ENCODE measurements around the gene UST. TPM values are rescaled to one million over a fixed set of nuclear protein-coding genes. Genes with fewer than 3 reads are reported as not detected.

UST gene
- total RNA-seq, 1 experiment from 2014 or later = 32.1 TPM

DNA sequence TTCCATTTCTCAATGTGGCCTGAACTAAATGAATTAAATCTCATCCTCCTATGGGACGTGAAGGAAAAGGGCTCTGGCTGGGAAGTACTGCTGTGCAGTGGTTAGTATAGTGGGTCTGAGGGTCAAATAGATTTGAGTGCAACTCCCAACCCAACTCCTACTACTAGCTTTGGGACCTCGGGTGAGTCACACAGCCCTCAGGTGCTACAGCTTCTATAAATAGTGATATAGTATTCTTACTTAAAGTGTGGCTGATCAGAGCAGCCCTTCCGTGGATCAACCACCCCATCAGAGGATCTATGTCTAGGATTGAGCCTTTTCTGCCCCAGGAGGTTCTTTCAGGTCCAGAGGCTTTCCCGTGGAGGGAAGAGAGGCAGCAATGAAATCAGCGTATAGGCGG lies 904 bp upstream of the UST start:
- ATAC-seq (no peak), DNase-seq (ENCODE audit: low spot score) (no peak)
- no peak for TF ChIP-seq NR3C1 (CRISPR knock-in tag; conservative IDR thresholded peaks at IDR 0.05; ENCODE audit: low read depth)
- TF ChIP-seq IRF2 (CRISPR knock-in tag; IDR thresholded peaks at IDR 0.05; ENCODE audit: borderline replicate concordance, low read depth) = no peak
- TF ChIP-seq FOXP1 (CRISPR knock-in tag; IDR thresholded peaks at IDR 0.05; ENCODE audit: borderline replicate concordance) = no peak
- TF ChIP-seq ZNF423 (CRISPR knock-in tag; IDR thresholded peaks at IDR 0.05) = no peak
- TF ChIP-seq ZNF121 (CRISPR knock-in tag; IDR thresholded peaks at IDR 0.05) = no peak
- TF ChIP-seq SMAD3 (CRISPR knock-in tag; IDR thresholded peaks at IDR 0.05; ENCODE audit: borderline replicate concordance) = no peak
- TF ChIP-seq, protein P1, sequence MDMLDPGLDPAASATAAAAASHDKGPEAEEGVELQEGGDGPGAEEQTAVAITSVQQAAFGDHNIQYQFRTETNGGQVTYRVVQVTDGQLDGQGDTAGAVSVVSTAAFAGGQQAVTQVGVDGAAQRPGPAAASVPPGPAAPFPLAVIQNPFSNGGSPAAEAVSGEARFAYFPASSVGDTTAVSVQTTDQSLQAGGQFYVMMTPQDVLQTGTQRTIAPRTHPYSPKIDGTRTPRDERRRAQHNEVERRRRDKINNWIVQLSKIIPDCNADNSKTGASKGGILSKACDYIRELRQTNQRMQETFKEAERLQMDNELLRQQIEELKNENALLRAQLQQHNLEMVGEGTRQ (CRISPR knock-in tag; IDR thresholded peaks at IDR 0.05) = no peak
- TF ChIP-seq, protein P2, sequence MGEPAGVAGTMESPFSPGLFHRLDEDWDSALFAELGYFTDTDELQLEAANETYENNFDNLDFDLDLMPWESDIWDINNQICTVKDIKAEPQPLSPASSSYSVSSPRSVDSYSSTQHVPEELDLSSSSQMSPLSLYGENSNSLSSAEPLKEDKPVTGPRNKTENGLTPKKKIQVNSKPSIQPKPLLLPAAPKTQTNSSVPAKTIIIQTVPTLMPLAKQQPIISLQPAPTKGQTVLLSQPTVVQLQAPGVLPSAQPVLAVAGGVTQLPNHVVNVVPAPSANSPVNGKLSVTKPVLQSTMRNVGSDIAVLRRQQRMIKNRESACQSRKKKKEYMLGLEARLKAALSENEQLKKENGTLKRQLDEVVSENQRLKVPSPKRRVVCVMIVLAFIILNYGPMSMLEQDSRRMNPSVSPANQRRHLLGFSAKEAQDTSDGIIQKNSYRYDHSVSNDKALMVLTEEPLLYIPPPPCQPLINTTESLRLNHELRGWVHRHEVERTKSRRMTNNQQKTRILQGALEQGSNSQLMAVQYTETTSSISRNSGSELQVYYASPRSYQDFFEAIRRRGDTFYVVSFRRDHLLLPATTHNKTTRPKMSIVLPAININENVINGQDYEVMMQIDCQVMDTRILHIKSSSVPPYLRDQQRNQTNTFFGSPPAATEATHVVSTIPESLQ (CRISPR knock-in tag; IDR thresholded peaks at IDR 0.05) = no peak
- TF ChIP-seq ATF1 (CRISPR knock-in tag; IDR thresholded peaks at IDR 0.05) = no peak
- TF ChIP-seq, protein P3, sequence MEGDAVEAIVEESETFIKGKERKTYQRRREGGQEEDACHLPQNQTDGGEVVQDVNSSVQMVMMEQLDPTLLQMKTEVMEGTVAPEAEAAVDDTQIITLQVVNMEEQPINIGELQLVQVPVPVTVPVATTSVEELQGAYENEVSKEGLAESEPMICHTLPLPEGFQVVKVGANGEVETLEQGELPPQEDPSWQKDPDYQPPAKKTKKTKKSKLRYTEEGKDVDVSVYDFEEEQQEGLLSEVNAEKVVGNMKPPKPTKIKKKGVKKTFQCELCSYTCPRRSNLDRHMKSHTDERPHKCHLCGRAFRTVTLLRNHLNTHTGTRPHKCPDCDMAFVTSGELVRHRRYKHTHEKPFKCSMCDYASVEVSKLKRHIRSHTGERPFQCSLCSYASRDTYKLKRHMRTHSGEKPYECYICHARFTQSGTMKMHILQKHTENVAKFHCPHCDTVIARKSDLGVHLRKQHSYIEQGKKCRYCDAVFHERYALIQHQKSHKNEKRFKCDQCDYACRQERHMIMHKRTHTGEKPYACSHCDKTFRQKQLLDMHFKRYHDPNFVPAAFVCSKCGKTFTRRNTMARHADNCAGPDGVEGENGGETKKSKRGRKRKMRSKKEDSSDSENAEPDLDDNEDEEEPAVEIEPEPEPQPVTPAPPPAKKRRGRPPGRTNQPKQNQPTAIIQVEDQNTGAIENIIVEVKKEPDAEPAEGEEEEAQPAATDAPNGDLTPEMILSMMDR (IDR thresholded peaks at IDR 0.05) = no peak
- TF ChIP-seq ZNF263 (CRISPR knock-in tag; IDR thresholded peaks at IDR 0.05; ENCODE audit: low read depth) = no peak
- TF ChIP-seq, protein P4, sequence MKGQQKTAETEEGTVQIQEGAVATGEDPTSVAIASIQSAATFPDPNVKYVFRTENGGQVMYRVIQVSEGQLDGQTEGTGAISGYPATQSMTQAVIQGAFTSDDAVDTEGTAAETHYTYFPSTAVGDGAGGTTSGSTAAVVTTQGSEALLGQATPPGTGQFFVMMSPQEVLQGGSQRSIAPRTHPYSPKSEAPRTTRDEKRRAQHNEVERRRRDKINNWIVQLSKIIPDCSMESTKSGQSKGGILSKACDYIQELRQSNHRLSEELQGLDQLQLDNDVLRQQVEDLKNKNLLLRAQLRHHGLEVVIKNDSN (CRISPR knock-in tag; IDR thresholded peaks at IDR 0.05) = no peak
- no peak for TF ChIP-seq FOXJ3 (CRISPR knock-in tag; IDR thresholded peaks at IDR 0.05; ENCODE audit: borderline replicate concordance)
- TF ChIP-seq SP1 (CRISPR knock-in tag; conservative IDR thresholded peaks at IDR 0.05) = no peak
- TF ChIP-seq, protein P5, sequence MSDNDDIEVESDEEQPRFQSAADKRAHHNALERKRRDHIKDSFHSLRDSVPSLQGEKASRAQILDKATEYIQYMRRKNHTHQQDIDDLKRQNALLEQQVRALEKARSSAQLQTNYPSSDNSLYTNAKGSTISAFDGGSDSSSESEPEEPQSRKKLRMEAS (CRISPR knock-in tag; IDR thresholded peaks at IDR 0.05) = no peak
- no peak for TF ChIP-seq NFATC4 (CRISPR knock-in tag; IDR thresholded peaks at IDR 0.05)
- TF ChIP-seq ZNF396 (CRISPR knock-in tag; IDR thresholded peaks at IDR 0.05; ENCODE audit: borderline replicate concordance) = no peak
- TF ChIP-seq, protein P6, sequence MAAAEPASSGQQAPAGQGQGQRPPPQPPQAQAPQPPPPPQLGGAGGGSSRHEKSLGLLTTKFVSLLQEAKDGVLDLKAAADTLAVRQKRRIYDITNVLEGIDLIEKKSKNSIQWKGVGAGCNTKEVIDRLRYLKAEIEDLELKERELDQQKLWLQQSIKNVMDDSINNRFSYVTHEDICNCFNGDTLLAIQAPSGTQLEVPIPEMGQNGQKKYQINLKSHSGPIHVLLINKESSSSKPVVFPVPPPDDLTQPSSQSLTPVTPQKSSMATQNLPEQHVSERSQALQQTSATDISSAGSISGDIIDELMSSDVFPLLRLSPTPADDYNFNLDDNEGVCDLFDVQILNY (CRISPR knock-in tag; IDR thresholded peaks at IDR 0.05) = no peak
- no peak for TF ChIP-seq MXD4 (CRISPR knock-in tag; IDR thresholded peaks at IDR 0.05; ENCODE audit: borderline replicate concordance)
- H3K4me3 Mint-ChIP-seq = peak overlapping the region; percentile 84
- CTCF ChIA-PET = interaction anchor here (1.0 to 1.9 kb wide), 2 partner anchors 168 to 186 kb away, joined by 4 to 7 read pairs; no protein-coding TSS in a partner anchor
- H3K9me3 Mint-ChIP-seq = no peaks in the 10 kb centered on the region
- H3K27me3 Mint-ChIP-seq (ENCODE audit: low read depth) = peaks cover 2% of the 10 kb centered on the region
- H3K27ac Mint-ChIP-seq = peak overlapping the region; percentile 93
- POLR2A ChIA-PET = no interaction called here
- H3K36me3 Mint-ChIP-seq = peaks cover 9% of the 10 kb centered on the region; the same call in 1 of the 2 replicates
- H3K4me1 Mint-ChIP-seq = peaks cover 52% of the 10 kb centered on the region

DNA sequence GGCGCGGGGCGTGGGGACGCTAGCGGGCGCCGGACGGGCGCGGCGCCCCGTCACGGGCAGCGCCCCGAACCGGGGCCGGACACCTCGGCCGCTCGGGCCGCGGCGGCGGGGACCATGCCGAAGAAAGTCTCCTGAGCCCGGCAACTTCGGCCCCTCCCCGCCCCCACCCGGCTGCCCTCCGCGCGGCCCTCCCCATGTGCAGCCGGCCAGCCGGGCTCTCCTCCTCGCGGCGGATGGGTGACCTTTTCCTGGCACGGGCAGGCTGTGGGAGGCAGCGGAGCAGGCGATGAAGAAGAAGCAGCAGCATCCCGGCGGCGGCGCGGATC lies 278 bp downstream of the UST start:
- TF ChIP-seq KAT7 (CRISPR knock-in tag; IDR thresholded peaks at IDR 0.05; ENCODE audit: borderline replicate concordance) = 0 out of 2 replicates have a peak, but pooled peaks have one; percentile 4
- TF ChIP-seq, protein P7, sequence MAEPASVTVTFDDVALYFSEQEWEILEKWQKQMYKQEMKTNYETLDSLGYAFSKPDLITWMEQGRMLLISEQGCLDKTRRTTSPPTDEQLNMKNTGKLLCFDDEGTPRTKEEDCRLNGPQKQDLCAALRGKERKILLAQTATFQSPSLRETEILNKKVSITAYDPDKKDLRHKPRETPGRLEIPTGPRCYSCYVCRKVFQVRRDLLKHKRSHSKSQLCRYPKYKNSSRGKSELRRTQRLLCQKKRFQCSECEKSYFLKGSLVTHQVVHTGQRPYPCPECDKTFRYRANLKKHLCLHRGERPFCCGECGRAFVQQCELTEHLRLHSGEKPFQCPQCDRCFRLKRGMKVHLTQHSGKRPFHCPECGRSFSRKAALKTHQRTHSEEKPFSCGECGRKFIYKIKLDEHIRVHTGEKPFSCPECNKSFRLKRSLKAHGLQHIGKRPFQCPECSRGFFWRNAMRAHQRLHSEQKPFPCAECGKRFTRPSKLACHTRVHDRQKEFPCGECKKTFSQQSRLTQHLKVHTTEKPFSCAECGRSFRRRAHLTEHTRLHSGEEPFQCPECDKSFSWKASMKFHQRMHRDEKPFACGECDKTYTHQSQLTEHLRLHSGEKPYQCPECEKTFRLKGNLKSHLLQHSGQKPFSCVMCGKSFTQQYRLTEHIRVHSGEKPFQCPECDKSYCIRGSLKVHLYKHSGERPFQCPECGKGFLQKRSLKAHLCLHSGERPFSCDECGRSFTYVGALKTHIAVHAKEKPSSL (CRISPR knock-in tag; conservative IDR thresholded peaks at IDR 0.05) = no peak
- peaks cover 9% of the 10 kb centered on the region; the same call in 1 of the 2 replicates for H3K36me3 Mint-ChIP-seq
- DNase-seq (ENCODE audit: low spot score) = peak; percentile 44
- ChIA-PET POLR2A (no interaction called here), CTCF (interaction anchor here (1.4 to 2.1 kb wide), 4 partner anchors 12 to 187 kb away, joined by 3 to 12 read pairs (median 5); no protein-coding TSS in a partner anchor)
- peaks cover 62% of the 10 kb centered on the region for H3K4me1 Mint-ChIP-seq
- H3K27me3 Mint-ChIP-seq (ENCODE audit: low read depth) = no peaks in the 10 kb centered on the region; the same call in 1 of the 2 replicates
- ATAC-seq = peak; percentile 15
- no peaks in the 10 kb centered on the region for H3K9me3 Mint-ChIP-seq
- no peak overlapping the region for H3K27ac Mint-ChIP-seq
- H3K4me3 Mint-ChIP-seq = peak overlapping the region; percentile 93

Measured in WTC11 (cell line).